ENCODE measurements around the gene ETS2.
"Not testable (repeated sequence)": the region's sequence is repeated elsewhere in the genome, so short reads cannot be mapped to it uniquely, and the experiment has no call there.

Gene ETS2

GRCh38 chr21:38839328-38840286 lies 33.9 kb downstream of the ETS2 start:
- DNase-seq, result no peak

- no peak for DNase-seq
Measured at GRCh38 chr21:38840456-38841300, 34.9 kb downstream of the ETS2 start.

GRCh38 chr21:38841472-38841871 lies 35.7 kb downstream of the ETS2 start:
- DNase-seq, result no peak

- DNase-seq, result no peak
Measured at GRCh38 chr21:38842079-38842478, 36.4 kb downstream of the ETS2 start.

- DNase-seq, result no peak
Measured at GRCh38 chr21:38843379-38843778, 37.6 kb downstream of the ETS2 start.

- no peak for DNase-seq
Measured at GRCh38 chr21:38843806-38844503, 38.2 kb downstream of the ETS2 start.

GRCh38 chr21:38845374-38845773 lies 39.6 kb downstream of the ETS2 start:
- not testable (repeated sequence) for DNase-seq

- no peak for DNase-seq
Measured at GRCh38 chr21:38847556-38847955, 41.8 kb downstream of the ETS2 start.

- no peak for DNase-seq
Measured at GRCh38 chr21:38848187-38848609, 42.5 kb downstream of the ETS2 start.

GRCh38 chr21:38849776-38850175 lies 44.0 kb downstream of the ETS2 start:
- no peak for DNase-seq

- no peak for DNase-seq
Measured at GRCh38 chr21:38850277-38850951, 44.7 kb downstream of the ETS2 start.

- no peak for DNase-seq
Measured at GRCh38 chr21:38851101-38851500, 45.4 kb downstream of the ETS2 start.

- DNase-seq, result no peak
Measured at GRCh38 chr21:38852278-38852677, 46.5 kb downstream of the ETS2 start.

- DNase-seq, result no peak
Measured at GRCh38 chr21:38852708-38853107, 47.0 kb downstream of the ETS2 start.

GRCh38 chr21:38853421-38853919 lies 47.7 kb downstream of the ETS2 start:
- DNase-seq, result no peak

- no peak for DNase-seq
Measured at GRCh38 chr21:38857152-38857825, 51.6 kb downstream of the ETS2 start.

- no peak for DNase-seq
Measured at GRCh38 chr21:38858026-38858811, 52.5 kb downstream of the ETS2 start.

GRCh38 chr21:38858812-38859205 lies 53.1 kb downstream of the ETS2 start:
- no peak for DNase-seq

- no peak for DNase-seq
Measured at GRCh38 chr21:38859852-38860251, 54.1 kb downstream of the ETS2 start.

GRCh38 chr21:38861056-38861455 lies 55.3 kb downstream of the ETS2 start:
- no peak for DNase-seq

All from activated gamma-delta T cell treated with Interleukin-2 at 50 U/mL for 16 hours (primary cell).